ENCODE data around the gene FANK1.
"Not testable (repeated sequence)": the region's sequence is repeated elsewhere in the genome, so short reads cannot be mapped to it uniquely, and the experiment has no call there.

The FANK1 gene

GRCh38 chr10:125911145-125911544 is 14.8 kb downstream of the FANK1 start:
- Histone ChIP-seq H3K9me3 (no peaks in the 10 kb centered on the region), H3K27me3 (no peaks in the 10 kb centered on the region), H3K4me1 (no peaks in the 10 kb centered on the region), H4K20me1 (no peaks in the 10 kb centered on the region), H3K36me3 (no peaks in the 10 kb centered on the region), H3K4me2 (no peak overlapping the region), H3K4me3 (no peak overlapping the region), H3K27ac (no peak overlapping the region), H3K9ac (no peak overlapping the region)
- no peak for TF ChIP-seq Cebpa-rat (IDR thresholded peaks at IDR 0.05)

DNA sequence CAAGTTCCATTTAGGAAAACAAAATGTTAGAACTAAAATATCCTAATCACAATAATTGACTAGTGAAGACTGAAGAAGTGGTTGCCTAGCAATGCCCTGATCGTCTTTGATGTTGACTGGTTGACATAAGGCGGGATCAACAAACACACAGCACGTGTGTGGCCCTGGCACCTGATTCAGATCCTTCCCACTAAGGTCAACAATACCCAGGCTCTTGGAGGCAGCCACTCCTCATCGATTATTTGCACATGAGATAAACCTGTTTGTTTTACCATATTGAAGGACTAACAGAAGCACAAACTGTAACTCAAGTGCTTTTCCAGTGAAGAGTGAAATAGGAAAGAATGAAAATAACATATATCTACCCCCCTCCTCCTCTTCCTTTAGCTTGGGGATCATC is 15.6 kb downstream of the FANK1 start:
- Histone ChIP-seq H3K4me3 (no peak overlapping the region), H3K9ac (no peak overlapping the region), H3K4me2 (no peak overlapping the region), H3K27ac (no peak overlapping the region), H3K27me3 (no peaks in the 10 kb centered on the region), H3K4me1 (no peaks in the 10 kb centered on the region), H3K36me3 (no peaks in the 10 kb centered on the region), H4K20me1 (no peaks in the 10 kb centered on the region), H3K9me3 (no peaks in the 10 kb centered on the region)
- no peak for TF ChIP-seq Cebpa-rat (IDR thresholded peaks at IDR 0.05)

GRCh38 chr10:125913277-125913676 is 16.9 kb downstream of the FANK1 start:
- not testable (repeated sequence) for H3K36me3 ChIP-seq

DNA sequence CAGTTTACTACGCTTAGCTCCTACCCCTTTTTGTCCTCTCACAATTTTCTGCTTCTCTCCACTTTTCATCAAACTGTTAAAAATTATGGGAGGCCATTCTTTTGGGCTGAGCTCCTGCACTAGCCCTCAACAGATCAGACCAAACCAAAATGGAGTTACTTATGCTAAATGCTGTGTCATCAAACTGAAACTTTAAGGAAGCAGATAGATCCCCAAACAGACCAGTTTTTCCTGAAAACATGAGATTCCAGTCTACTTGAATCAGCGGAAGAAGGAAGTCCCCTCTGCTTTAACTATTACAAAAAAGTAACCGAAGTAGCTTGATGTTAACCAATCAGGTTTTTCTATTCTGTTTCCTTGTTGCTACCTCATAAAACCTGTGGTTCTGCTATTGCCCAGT is 20.6 kb downstream of the FANK1 start:
- no peak overlapping the region for H3K27ac ChIP-seq
- no peaks in the 10 kb centered on the region for H3K9me3 ChIP-seq
- no peaks in the 10 kb centered on the region for H4K20me1 ChIP-seq
- no peaks in the 10 kb centered on the region for H3K27me3 ChIP-seq
- H3K4me2 ChIP-seq: no peak overlapping the region
- H3K4me3 ChIP-seq: no peak overlapping the region
- no peaks in the 10 kb centered on the region for H3K4me1 ChIP-seq
- no peaks in the 10 kb centered on the region for H3K36me3 ChIP-seq
- no peak overlapping the region for H3K9ac ChIP-seq
- TF ChIP-seq Cebpa-rat (IDR thresholded peaks at IDR 0.05): no peak

More at GRCh38 chr10:125913277-125913676, 16.9 kb downstream of the FANK1 start:
- not testable (repeated sequence) for H3K9ac ChIP-seq, H4K20me1 ChIP-seq, H3K9me3 ChIP-seq, H3K27me3 ChIP-seq, H3K27ac ChIP-seq, H3K4me1 ChIP-seq, H3K4me2 ChIP-seq, H3K4me3 ChIP-seq

DNA sequence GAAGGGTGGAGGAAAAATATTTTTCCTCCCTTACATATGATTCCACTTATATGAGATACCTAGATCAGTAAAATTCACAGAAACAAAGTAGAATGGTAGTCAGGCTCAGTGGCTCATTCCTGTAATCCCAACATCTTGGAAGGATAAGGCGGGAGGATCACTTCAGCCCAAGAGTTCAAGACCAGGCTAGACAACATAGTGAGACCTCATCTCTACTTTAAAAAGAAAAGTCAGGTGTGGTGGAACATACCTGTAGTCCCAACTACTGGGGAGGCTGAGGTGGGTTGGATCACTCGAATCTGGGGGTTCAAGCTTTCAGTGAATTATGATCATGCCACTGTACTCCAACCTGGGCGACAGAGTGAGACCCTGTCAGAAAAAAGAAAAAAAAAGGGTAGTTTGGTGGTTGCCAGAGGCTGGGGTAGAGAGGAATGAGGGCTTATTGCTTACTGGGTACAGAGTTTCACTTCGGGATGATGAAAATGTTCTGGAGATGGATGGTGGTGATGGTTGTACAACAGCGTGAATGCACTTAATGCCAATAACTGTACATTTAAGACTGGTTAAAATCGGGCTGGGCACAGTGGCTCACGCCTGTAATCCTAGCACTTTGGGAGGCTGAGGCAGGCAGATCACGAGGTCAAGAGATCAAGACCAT is 21.5 kb downstream of the FANK1 start:
- not testable (repeated sequence) for H3K36me3 ChIP-seq, H4K20me1 ChIP-seq, H3K9ac ChIP-seq, H3K27ac ChIP-seq, H3K9me3 ChIP-seq, H3K4me2 ChIP-seq, H3K27me3 ChIP-seq, H3K4me1 ChIP-seq, H3K4me3 ChIP-seq

- not testable (repeated sequence) for H4K20me1 ChIP-seq, H3K4me2 ChIP-seq, H3K9me3 ChIP-seq, H3K27ac ChIP-seq, H3K9ac ChIP-seq, H3K4me1 ChIP-seq, H3K36me3 ChIP-seq, H3K27me3 ChIP-seq, H3K4me3 ChIP-seq
Measured at GRCh38 chr10:125921643-125922306, 25.4 kb downstream of the FANK1 start.

GRCh38 chr10:125925262-125925834 is 29.0 kb downstream of the FANK1 start:
- TF ChIP-seq Cebpa-rat (IDR thresholded peaks at IDR 0.05): no peak

DNA sequence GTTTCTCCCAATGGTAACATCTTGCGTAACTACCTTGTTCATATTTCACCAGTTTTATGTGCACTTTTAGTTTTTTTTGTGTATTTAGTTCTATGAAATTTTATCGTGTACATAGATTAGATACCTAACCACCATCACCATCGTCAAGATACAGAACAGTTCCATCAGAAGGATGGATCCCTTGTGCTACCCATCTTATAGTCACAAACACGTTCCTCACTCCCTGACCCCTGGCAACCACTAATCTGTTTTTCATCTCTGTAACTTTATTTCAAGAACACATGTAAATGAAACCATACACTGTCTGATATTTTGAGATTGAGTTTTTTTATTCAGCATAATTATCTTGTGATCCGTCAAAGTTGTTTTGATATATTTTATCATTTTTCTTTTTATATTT is 29.9 kb downstream of the FANK1 start:
- Histone ChIP-seq H3K9me3 (no peaks in the 10 kb centered on the region), H3K27ac (no peak overlapping the region)
- no peak; the same call in 1 of the 2 replicates for TF ChIP-seq Cebpa-rat (IDR thresholded peaks at IDR 0.05)

More at GRCh38 chr10:125925262-125925834, 29.0 kb downstream of the FANK1 start:
- Histone ChIP-seq H3K4me1 (no peaks in the 10 kb centered on the region), H3K9ac (no peak overlapping the region), H4K20me1 (no peaks in the 10 kb centered on the region), H3K4me3 (no peak overlapping the region), H3K27me3 (no peaks in the 10 kb centered on the region), H3K9me3 (no peaks in the 10 kb centered on the region), H3K27ac (no peak overlapping the region), H3K4me2 (no peak overlapping the region), H3K36me3 (no peaks in the 10 kb centered on the region)

DNA sequence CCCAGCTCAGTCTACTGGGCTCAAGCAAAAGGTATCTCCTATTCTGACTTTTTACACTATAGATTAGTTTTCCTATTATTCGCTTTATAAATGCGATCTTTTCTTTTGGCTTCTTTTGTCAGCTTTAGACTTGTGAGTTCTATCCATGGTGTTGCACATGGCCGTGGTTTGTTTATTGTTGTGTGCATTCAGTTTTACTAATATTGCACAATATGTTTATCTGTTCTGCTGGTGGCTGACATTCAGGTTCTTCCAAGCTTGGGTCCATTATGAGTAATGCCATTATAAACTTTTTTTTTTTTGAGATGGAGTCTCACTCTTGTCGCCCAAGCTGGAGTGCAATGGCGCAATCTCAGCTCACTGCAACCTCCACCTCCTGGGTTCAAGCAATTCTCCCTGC is 30.9 kb downstream of the FANK1 start:
- not testable (repeated sequence) for H4K20me1 ChIP-seq, H3K27ac ChIP-seq, H3K4me2 ChIP-seq, H3K4me3 ChIP-seq, H3K4me1 ChIP-seq, H3K36me3 ChIP-seq, H3K9ac ChIP-seq, H3K27me3 ChIP-seq, H3K9me3 ChIP-seq
- TF ChIP-seq Cebpa-rat (IDR thresholded peaks at IDR 0.05): peak; percentile 26; the same call in 1 of the 2 replicates

More for the DNA sequence above, 29.9 kb downstream of the FANK1 start:
- Histone ChIP-seq H3K4me3 (no peak overlapping the region), H4K20me1 (no peaks in the 10 kb centered on the region), H3K4me2 (no peak overlapping the region), H3K27me3 (no peaks in the 10 kb centered on the region), H3K36me3 (no peaks in the 10 kb centered on the region), H3K4me1 (no peaks in the 10 kb centered on the region), H3K9ac (no peak overlapping the region)

DNA sequence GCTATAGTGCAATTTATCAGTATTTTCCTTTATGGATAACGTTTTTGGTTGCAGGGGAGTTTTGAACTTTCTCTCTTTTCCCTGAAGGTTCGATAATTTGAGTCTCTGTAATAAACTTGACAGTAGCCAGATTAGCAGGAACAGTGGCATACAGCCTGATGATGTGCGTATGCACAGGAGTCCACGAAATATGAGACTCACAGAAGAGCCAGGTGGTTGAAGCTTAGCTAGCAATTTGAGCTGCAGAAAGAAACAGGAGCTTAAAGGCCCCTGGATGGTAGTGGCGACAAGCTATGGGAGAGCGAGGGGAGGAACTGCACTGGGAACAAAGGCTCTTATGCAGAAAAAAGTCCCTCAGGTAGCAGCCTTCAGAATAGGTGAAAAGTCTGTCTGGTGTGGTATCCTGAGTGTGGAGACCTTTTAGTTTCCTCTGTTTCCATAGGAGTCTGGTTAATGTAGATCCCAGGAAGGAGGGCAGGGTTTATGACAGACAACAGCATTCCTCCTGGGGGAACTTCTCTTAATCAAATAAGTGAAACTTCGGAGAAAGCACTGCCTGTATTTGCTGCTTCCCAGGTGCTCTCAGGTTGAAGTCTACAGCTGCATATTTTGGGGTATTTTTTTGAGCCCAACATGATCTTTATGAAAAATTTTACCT is 32.7 kb downstream of the FANK1 start:
- Histone ChIP-seq H3K4me3 (no peak overlapping the region), H3K4me1 (no peaks in the 10 kb centered on the region), H3K4me2 (no peak overlapping the region), H3K36me3 (no peaks in the 10 kb centered on the region), H3K9ac (no peak overlapping the region), H4K20me1 (no peaks in the 10 kb centered on the region), H3K27ac (no peak overlapping the region), H3K9me3 (no peaks in the 10 kb centered on the region), H3K27me3 (no peaks in the 10 kb centered on the region)
- TF ChIP-seq Cebpa-rat (IDR thresholded peaks at IDR 0.05): no peak

Measured in BLaER1 (cell line).